B cell (primary cell): ENCODE results near the gene MCRIP2. TPM values are rescaled to one million over a fixed set of nuclear protein-coding genes. Genes with fewer than 3 reads are reported as not detected.

Experiments
- ATAC-seq: fragments of 200-7000 bp; cut with Tn5 transposase; one replicate; pipeline ENCODE4 v1.10.0; 2021; ENCODE audit warnings: low read depth, mild to moderate bottlenecking, moderate number of reproducible peaks, moderate library complexity
- CTCF ChIA-PET: fragments of 350-600 bp; sonication (Branson Sonifier 250); formaldehyde crosslinking; loops from one replicate; lab custom pipeline; 2021; ENCODE audit warnings: antibody characterized with exemption, inconsistent platforms; lab: Charles Lee
- POLR2A ChIA-PET: fragments of 350-600 bp; sonication (Branson Sonifier 250); formaldehyde crosslinking; loops from one replicate; lab custom pipeline; 2021; ENCODE audit warnings: antibody characterized with exemption; lab: Charles Lee
- DNase-seq: peaks from one replicate; pipeline ENCODE4 v3.0.0; 2013
- H2AFZ ChIP-seq: 2 replicates; pipeline ENCODE4 v1.6.1; 2012; ENCODE audit warnings: mild to moderate bottlenecking, low read depth, low read length; ENCODE audit not compliant: insufficient read depth, poor library complexity, severe bottlenecking
- H3K27ac ChIP-seq, 2 donors: 1 replicate in 1 of 2; 2 replicates in 1 of 2; pipeline ENCODE4 v1.5.1; 2012 to 2013; ENCODE audit warnings: low read length in 2 of 2, mild to moderate bottlenecking in 2 of 2, moderate library complexity in 1 of 2
- H3K27me3 ChIP-seq, 4 experiments: fragments of 200-600 bp in 1 of 4; sonication (generic) in 1 of 4; replicated peaks in 1 of 4; 1 replicate in 2 of 4; 2 replicates in 2 of 4; pipeline versions ENCODE4 v1.6.1 to v1.7.0; 2013 to 2016; ENCODE audit warnings: low read length in 3 of 4, mild to moderate bottlenecking in 2 of 4, mixed read lengths in 1 of 4, moderate library complexity in 1 of 4; ENCODE audit not compliant: insufficient read depth in 4 of 4, control insufficient read depth in 3 of 4; ENCODE audit errors: control extremely low read depth in 1 of 4
- H3K36me3 ChIP-seq, 2 experiments: replicated peaks in 1 of 2; 1 replicate in 1 of 2; 2 replicates in 1 of 2; pipeline versions ENCODE4 v1.6.1 to v1.7.1; 2013; ENCODE audit warnings: low read length in 1 of 2; ENCODE audit not compliant: insufficient read depth in 2 of 2, control insufficient read depth in 1 of 2; ENCODE audit errors: control extremely low read depth in 1 of 2, extremely low read depth in 1 of 2
- H3K4me1 ChIP-seq, 2 donors: fragments of 200-600 bp in 1 of 2; sonication (generic) in 1 of 2; 1 replicate in 1 of 2; 2 replicates in 1 of 2; pipeline versions ENCODE4 v1.5.1 to v1.6.1; 2013 to 2017; ENCODE audit warnings: low read length in 2 of 2; ENCODE audit not compliant: control insufficient read depth in 2 of 2, insufficient read depth in 2 of 2
- H3K4me2 ChIP-seq: replicated peaks from 2 replicates; pipeline ENCODE3; 2012; ENCODE audit warnings: mild to moderate bottlenecking, low read depth, low read length; ENCODE audit not compliant: poor library complexity, severe bottlenecking
- H3K4me3 ChIP-seq, 5 experiments: fragments of 200-600 bp in 1 of 5; sonication (generic) in 1 of 5; 1 replicate in 3 of 5; 2 replicates in 2 of 5; pipeline versions ENCODE4 v1.5.1 to v1.7.0; 2011 to 2016; ENCODE audit warnings: low read length in 4 of 5, mild to moderate bottlenecking in 4 of 5, low read depth in 2 of 5, control low read depth in 1 of 5, moderate library complexity in 1 of 5; ENCODE audit not compliant: insufficient read depth in 1 of 5; ENCODE audit errors: control extremely low read depth in 1 of 5, extremely low read depth in 1 of 5
- H3K79me2 ChIP-seq: fragments of 200-600 bp; sonication (generic); one replicate; pipeline ENCODE4 v1.6.0; 2016; ENCODE audit warnings: low read length; ENCODE audit not compliant: control insufficient read depth, insufficient read depth
- H3K9ac ChIP-seq: fragments of 200-600 bp; sonication (generic); 2 replicates; pipeline ENCODE4 v1.6.1; 2017; ENCODE audit warnings: mild to moderate bottlenecking, low read length, moderate library complexity
- H3K9me3 ChIP-seq, 3 donors: one replicate each; pipeline versions ENCODE4 v1.6.1 to v1.7.1; 2013; ENCODE audit warnings: low read length in 2 of 3; ENCODE audit not compliant: control insufficient read depth in 2 of 3, insufficient read depth in 1 of 3; ENCODE audit errors: control extremely low read depth in 1 of 3
- H4K20me1 ChIP-seq: 2 replicates; pipeline ENCODE4 v1.6.0; 2012; ENCODE audit warnings: mild to moderate bottlenecking, low read length; ENCODE audit not compliant: insufficient read depth, control insufficient read depth, poor library complexity, severe bottlenecking
- H3K27ac Mint-ChIP-seq: one replicate; pipeline ENCODE4 v1.8.0; 2021; ENCODE audit warnings: mixed read lengths
- H3K27me3 Mint-ChIP-seq: one replicate; pipeline ENCODE4 v1.8.0; 2021; ENCODE audit warnings: mixed read lengths
- H3K4me1 Mint-ChIP-seq: one replicate; pipeline ENCODE4 v1.8.0; 2021; ENCODE audit warnings: mixed read lengths
- H3K4me3 Mint-ChIP-seq: one replicate; pipeline ENCODE4 v1.8.0; 2021; ENCODE audit warnings: mixed read lengths
- H3K9me3 Mint-ChIP-seq: one replicate; pipeline ENCODE4 v1.8.0; 2022; ENCODE audit warnings: mixed read lengths; ENCODE audit not compliant: insufficient read depth
- EZH2 ChIP-seq: IDR thresholded peaks from 2 replicates; pipeline ENCODE4 v1.6.1; 2012; ENCODE audit warnings: borderline replicate concordance, low read depth, mild to moderate bottlenecking, moderate library complexity, low read length; ENCODE audit not compliant: insufficient read depth, poor library complexity, severe bottlenecking
- WGBS: methylation state at CpG from one replicate; pipeline ENCODE4 v1.1.5; 2013; ENCODE audit warnings: missing lambda C conversion rate; ENCODE audit not compliant: insufficient coverage; 5-methylcytosine and 5-hydroxymethylcytosine counted together
- intact Hi-C: fragments of 100-400 bp; cut with micrococcal nuclease; formaldehyde crosslinking; loops from one replicate; pipeline ENCODE4 v1.10.0; 2022
- polyA plus RNA-seq: library from polyadenylated mRNA; depleted of rRNA; stranded (reverse); fragments of >200 nt; gene quantifications from 2 replicates; pipeline ENCODE4 v1.2.3, GENCODE V29; 2012
- total RNA-seq, 2 donors: library from RNA; stranded (reverse); fragments of 120-200 nt in 1 of 2; gene quantifications; 1 replicate in 1 of 2; 2 replicates in 1 of 2; pipeline versions ENCODE4 v1.2.3 to v1.2.4, GENCODE V29; 2013 to 2022
- TF ChIP-seq, protein P1 (sequence below): fragments of 200-600 bp; IDR thresholded peaks from one replicate; pipeline ENCODE4 v1.8.0; 2022; ENCODE audit warnings: antibody characterized with exemption, mild to moderate bottlenecking

MCRIP2 gene
- total and polyA plus RNA-seq, 2 donors (not counting 1 experiment from before 2014, with no cell fraction given) = 29.2 to 46.0 TPM

GRCh38 chr16:674968-675883 lies 33.6 kb downstream of the MCRIP2 start, which contains the start of gene RHBDL1:
TSS of gene RHBDL1 (plus strand) at chr16:675671. CDS start at chr16:675791, 120 bp downstream.
- ChIA-PET POLR2A (interaction anchor here (0.6 kb wide), 1 partner anchor 81 kb away, joined by 4 read pairs; no protein-coding TSS in a partner anchor), CTCF (no interaction called here)
- Mint-ChIP-seq H3K27ac (no peak within 1 kb of the TSS), H3K4me1 (peaks cover 23% of the 10 kb centered on the region), H3K27me3 (peaks cover 6% of the 10 kb centered on the region), H3K4me3 (peak within 1 kb of the TSS; percentile 41), H3K9me3 (no peaks in the 10 kb centered on the region)
- intact Hi-C loops = loop anchor here (5.0 kb wide), 1 partner anchor 1002 kb away; the partner anchor contains the start of gene JPT2
- no peaks in the 10 kb centered on the region for H3K79me2 ChIP-seq
- no peak within 1 kb of the TSS for H3K27ac ChIP-seq
- H3K4me3 ChIP-seq = no peak within 1 kb of the TSS
- peaks cover 17% of the 10 kb centered on the region for H4K20me1 ChIP-seq
- no peak within 1 kb of the TSS for H2AFZ ChIP-seq
- no peak for TF ChIP-seq EZH2
- TF ChIP-seq, protein P1, sequence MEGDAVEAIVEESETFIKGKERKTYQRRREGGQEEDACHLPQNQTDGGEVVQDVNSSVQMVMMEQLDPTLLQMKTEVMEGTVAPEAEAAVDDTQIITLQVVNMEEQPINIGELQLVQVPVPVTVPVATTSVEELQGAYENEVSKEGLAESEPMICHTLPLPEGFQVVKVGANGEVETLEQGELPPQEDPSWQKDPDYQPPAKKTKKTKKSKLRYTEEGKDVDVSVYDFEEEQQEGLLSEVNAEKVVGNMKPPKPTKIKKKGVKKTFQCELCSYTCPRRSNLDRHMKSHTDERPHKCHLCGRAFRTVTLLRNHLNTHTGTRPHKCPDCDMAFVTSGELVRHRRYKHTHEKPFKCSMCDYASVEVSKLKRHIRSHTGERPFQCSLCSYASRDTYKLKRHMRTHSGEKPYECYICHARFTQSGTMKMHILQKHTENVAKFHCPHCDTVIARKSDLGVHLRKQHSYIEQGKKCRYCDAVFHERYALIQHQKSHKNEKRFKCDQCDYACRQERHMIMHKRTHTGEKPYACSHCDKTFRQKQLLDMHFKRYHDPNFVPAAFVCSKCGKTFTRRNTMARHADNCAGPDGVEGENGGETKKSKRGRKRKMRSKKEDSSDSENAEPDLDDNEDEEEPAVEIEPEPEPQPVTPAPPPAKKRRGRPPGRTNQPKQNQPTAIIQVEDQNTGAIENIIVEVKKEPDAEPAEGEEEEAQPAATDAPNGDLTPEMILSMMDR = no peak
- DNase-seq (no peak), ATAC-seq (no peak)
- peak within 1 kb of the TSS; percentile 63 for H3K4me2 ChIP-seq
- peaks cover 0 to 25% (median 11%) of the 10 kb centered on the region in 4 experiments for H3K27me3 ChIP-seq
- H3K36me3 ChIP-seq = peaks cover 0 to 25% of the 10 kb centered on the region in 2 experiments
- 13% methylated on average over 72 of the region's 73 CpGs for WGBS
- H3K9ac ChIP-seq = no peak within 1 kb of the TSS
- H3K4me1 ChIP-seq = peaks cover 10 to 32% of the 10 kb centered on the region in 2 donors
- H3K9me3 ChIP-seq = peaks cover 0 to 7% (median 0%) of the 10 kb centered on the region in 3 donors
